ENCODE measurements around the gene RASSF5. TPM values are rescaled to one million over a fixed set of nuclear protein-coding genes. Genes with fewer than 3 reads are reported as not detected.
A peak's percentile ranks its signal among the peaks of the same experiment; 100 is the strongest.

The RASSF5 gene
- total RNA-seq, 1 experiment from 2014 or later: 2.1 TPM

- TF ChIP-seq, protein P1, sequence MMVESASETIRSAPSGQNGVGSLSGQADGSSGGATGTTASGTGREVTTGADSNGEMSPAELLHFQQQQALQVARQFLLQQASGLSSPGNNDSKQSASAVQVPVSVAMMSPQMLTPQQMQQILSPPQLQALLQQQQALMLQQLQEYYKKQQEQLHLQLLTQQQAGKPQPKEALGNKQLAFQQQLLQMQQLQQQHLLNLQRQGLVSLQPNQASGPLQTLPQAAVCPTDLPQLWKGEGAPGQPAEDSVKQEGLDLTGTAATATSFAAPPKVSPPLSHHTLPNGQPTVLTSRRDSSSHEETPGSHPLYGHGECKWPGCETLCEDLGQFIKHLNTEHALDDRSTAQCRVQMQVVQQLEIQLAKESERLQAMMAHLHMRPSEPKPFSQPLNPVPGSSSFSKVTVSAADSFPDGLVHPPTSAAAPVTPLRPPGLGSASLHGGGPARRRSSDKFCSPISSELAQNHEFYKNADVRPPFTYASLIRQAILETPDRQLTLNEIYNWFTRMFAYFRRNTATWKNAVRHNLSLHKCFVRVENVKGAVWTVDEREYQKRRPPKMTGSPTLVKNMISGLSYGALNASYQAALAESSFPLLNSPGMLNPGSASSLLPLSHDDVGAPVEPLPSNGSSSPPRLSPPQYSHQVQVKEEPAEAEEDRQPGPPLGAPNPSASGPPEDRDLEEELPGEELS (CRISPR knock-in tag; IDR thresholded peaks at IDR 0.05): peak; percentile 87
- TF ChIP-seq NFYB (CRISPR knock-in tag; conservative IDR thresholded peaks at IDR 0.05; ENCODE audit: low read depth): 0 out of 2 replicates have a peak, but pooled peaks have one; percentile 8
- no peak for TF ChIP-seq PREB (CRISPR knock-in tag; IDR thresholded peaks at IDR 0.05; ENCODE audit: borderline replicate concordance)
- TF ChIP-seq STAT6 (CRISPR knock-in tag; conservative IDR thresholded peaks at IDR 0.05; ENCODE audit: low read depth): no peak
- TF ChIP-seq RORB (CRISPR knock-in tag; IDR thresholded peaks at IDR 0.05): no peak
- TF ChIP-seq, protein P2, sequence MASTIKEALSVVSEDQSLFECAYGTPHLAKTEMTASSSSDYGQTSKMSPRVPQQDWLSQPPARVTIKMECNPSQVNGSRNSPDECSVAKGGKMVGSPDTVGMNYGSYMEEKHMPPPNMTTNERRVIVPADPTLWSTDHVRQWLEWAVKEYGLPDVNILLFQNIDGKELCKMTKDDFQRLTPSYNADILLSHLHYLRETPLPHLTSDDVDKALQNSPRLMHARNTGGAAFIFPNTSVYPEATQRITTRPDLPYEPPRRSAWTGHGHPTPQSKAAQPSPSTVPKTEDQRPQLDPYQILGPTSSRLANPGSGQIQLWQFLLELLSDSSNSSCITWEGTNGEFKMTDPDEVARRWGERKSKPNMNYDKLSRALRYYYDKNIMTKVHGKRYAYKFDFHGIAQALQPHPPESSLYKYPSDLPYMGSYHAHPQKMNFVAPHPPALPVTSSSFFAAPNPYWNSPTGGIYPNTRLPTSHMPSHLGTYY (CRISPR knock-in tag; IDR thresholded peaks at IDR 0.05): no peak
- TF ChIP-seq TEAD1 (CRISPR knock-in tag; IDR thresholded peaks at IDR 0.05): 0 out of 2 replicates have a peak, but pooled peaks have one; percentile 56
- no peak for TF ChIP-seq FOXJ3 (CRISPR knock-in tag; IDR thresholded peaks at IDR 0.05; ENCODE audit: borderline replicate concordance)
- TF ChIP-seq ELF4 (CRISPR knock-in tag; IDR thresholded peaks at IDR 0.05; ENCODE audit: low read depth): no peak
- no peak for TF ChIP-seq EMX1 (CRISPR knock-in tag; IDR thresholded peaks at IDR 0.05)
- TF ChIP-seq, protein P3, sequence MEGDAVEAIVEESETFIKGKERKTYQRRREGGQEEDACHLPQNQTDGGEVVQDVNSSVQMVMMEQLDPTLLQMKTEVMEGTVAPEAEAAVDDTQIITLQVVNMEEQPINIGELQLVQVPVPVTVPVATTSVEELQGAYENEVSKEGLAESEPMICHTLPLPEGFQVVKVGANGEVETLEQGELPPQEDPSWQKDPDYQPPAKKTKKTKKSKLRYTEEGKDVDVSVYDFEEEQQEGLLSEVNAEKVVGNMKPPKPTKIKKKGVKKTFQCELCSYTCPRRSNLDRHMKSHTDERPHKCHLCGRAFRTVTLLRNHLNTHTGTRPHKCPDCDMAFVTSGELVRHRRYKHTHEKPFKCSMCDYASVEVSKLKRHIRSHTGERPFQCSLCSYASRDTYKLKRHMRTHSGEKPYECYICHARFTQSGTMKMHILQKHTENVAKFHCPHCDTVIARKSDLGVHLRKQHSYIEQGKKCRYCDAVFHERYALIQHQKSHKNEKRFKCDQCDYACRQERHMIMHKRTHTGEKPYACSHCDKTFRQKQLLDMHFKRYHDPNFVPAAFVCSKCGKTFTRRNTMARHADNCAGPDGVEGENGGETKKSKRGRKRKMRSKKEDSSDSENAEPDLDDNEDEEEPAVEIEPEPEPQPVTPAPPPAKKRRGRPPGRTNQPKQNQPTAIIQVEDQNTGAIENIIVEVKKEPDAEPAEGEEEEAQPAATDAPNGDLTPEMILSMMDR (IDR thresholded peaks at IDR 0.05): no peak
- peak; percentile 28; the same call in 1 of the 2 replicates for TF ChIP-seq ATF1 (CRISPR knock-in tag; IDR thresholded peaks at IDR 0.05)
- peak; percentile 10 for TF ChIP-seq ZNF281 (CRISPR knock-in tag; IDR thresholded peaks at IDR 0.05)
- peak; percentile 63 for TF ChIP-seq ZNF423 (CRISPR knock-in tag; IDR thresholded peaks at IDR 0.05)
- no peak for TF ChIP-seq NFE2L1 (CRISPR knock-in tag; IDR thresholded peaks at IDR 0.05)
- peak; percentile 58; the same call in 1 of the 2 replicates for TF ChIP-seq FOXP1 (CRISPR knock-in tag; IDR thresholded peaks at IDR 0.05; ENCODE audit: borderline replicate concordance)
- peak; percentile 45; the same call in 1 of the 2 replicates for TF ChIP-seq ARID4B (CRISPR knock-in tag; IDR thresholded peaks at IDR 0.05; ENCODE audit: borderline replicate concordance)
- no peak for TF ChIP-seq ZNF138 (CRISPR knock-in tag; conservative IDR thresholded peaks at IDR 0.05)
- TF ChIP-seq CREM (CRISPR knock-in tag; IDR thresholded peaks at IDR 0.05): 0 out of 2 replicates have a peak, but pooled peaks have one; percentile 35
- peak; percentile 91 for TF ChIP-seq ETV6 (CRISPR knock-in tag; IDR thresholded peaks at IDR 0.05)
- no peak for TF ChIP-seq HMGA2 (CRISPR knock-in tag; IDR thresholded peaks at IDR 0.05)
- peak; percentile 68; the same call in 1 of the 2 replicates for TF ChIP-seq FOXK1 (CRISPR knock-in tag; IDR thresholded peaks at IDR 0.05)
These were observed 128.0 kb downstream of the RASSF5 start, which contains the start of gene DYRK3 (continued) for GRCh38 chr1:206635080-206635977.

Measured in WTC11 (cell line).